ENCODE results near the gene FSHR. TPM values are rescaled to one million over a fixed set of nuclear protein-coding genes. Genes with fewer than 3 reads are reported as not detected.

Gene FSHR
- total and polyA plus RNA-seq, 2 experiments from 2014 or later: not detected

GRCh38 chr2:49164729-49165128 is 10.4 kb upstream of the FSHR start:
- H3K27ac Mint-ChIP-seq: no peak overlapping the region; the same call in 1 of the 2 replicates
- peaks cover 8% of the 10 kb centered on the region; the same call in 2 of the 3 replicates for H3K9me3 Mint-ChIP-seq
- no peaks in the 10 kb centered on the region for H4K20me1 ChIP-seq (replicated peaks; ENCODE audit: insufficient read depth)
- H3K79me2 ChIP-seq (replicated peaks; ENCODE audit: insufficient read depth): no peaks in the 10 kb centered on the region
- H3K27me3 Mint-ChIP-seq (ENCODE audit: insufficient read depth, low read depth, poor library complexity): no peaks in the 10 kb centered on the region
- H3K4me3 ChIP-seq: no peak overlapping the region
- H3K4me3 Mint-ChIP-seq: no peak overlapping the region
- H2AFZ ChIP-seq: no peak overlapping the region
- H3K36me3 Mint-ChIP-seq (ENCODE audit: low read depth): peaks cover 6% of the 10 kb centered on the region; the same call in 2 of the 3 replicates
- no peak overlapping the region for H3K27ac ChIP-seq (ENCODE audit: low read depth)
- H3K4me1 Mint-ChIP-seq: peaks cover 19% of the 10 kb centered on the region
- TF ChIP-seq JUNB (IDR thresholded peaks at IDR 0.05; ENCODE audit: unreplicated experiment): no peak
- TF ChIP-seq, protein P1, sequence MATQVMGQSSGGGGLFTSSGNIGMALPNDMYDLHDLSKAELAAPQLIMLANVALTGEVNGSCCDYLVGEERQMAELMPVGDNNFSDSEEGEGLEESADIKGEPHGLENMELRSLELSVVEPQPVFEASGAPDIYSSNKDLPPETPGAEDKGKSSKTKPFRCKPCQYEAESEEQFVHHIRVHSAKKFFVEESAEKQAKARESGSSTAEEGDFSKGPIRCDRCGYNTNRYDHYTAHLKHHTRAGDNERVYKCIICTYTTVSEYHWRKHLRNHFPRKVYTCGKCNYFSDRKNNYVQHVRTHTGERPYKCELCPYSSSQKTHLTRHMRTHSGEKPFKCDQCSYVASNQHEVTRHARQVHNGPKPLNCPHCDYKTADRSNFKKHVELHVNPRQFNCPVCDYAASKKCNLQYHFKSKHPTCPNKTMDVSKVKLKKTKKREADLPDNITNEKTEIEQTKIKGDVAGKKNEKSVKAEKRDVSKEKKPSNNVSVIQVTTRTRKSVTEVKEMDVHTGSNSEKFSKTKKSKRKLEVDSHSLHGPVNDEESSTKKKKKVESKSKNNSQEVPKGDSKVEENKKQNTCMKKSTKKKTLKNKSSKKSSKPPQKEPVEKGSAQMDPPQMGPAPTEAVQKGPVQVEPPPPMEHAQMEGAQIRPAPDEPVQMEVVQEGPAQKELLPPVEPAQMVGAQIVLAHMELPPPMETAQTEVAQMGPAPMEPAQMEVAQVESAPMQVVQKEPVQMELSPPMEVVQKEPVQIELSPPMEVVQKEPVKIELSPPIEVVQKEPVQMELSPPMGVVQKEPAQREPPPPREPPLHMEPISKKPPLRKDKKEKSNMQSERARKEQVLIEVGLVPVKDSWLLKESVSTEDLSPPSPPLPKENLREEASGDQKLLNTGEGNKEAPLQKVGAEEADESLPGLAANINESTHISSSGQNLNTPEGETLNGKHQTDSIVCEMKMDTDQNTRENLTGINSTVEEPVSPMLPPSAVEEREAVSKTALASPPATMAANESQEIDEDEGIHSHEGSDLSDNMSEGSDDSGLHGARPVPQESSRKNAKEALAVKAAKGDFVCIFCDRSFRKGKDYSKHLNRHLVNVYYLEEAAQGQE (IDR thresholded peaks at IDR 0.05; ENCODE audit: unreplicated experiment): no peak
- no peak for TF ChIP-seq EZH2 (IDR thresholded peaks at IDR 0.05; ENCODE audit: low read depth, unreplicated experiment)
- TF ChIP-seq, protein P2, sequence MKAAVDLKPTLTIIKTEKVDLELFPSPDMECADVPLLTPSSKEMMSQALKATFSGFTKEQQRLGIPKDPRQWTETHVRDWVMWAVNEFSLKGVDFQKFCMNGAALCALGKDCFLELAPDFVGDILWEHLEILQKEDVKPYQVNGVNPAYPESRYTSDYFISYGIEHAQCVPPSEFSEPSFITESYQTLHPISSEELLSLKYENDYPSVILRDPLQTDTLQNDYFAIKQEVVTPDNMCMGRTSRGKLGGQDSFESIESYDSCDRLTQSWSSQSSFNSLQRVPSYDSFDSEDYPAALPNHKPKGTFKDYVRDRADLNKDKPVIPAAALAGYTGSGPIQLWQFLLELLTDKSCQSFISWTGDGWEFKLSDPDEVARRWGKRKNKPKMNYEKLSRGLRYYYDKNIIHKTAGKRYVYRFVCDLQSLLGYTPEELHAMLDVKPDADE (IDR thresholded peaks at IDR 0.05): no peak
- no peak for TF ChIP-seq STAT1 (IDR thresholded peaks at IDR 0.05; ENCODE audit: unreplicated experiment)
- TF ChIP-seq ZNF331 (CRISPR knock-in tag; IDR thresholded peaks at IDR 0.05; ENCODE audit: low read depth): no peak
- no peak for TF ChIP-seq EZH2phosphoT487 (IDR thresholded peaks at IDR 0.05; ENCODE audit: unreplicated experiment)
- TF ChIP-seq POLR2AphosphoS5 (IDR thresholded peaks at IDR 0.05; ENCODE audit: low read depth): no peak
- no peak for TF ChIP-seq CTCF (conservative IDR thresholded peaks at IDR 0.05; ENCODE audit: low read depth in 2 of 2)
- no peak for TF ChIP-seq ZNF114 (CRISPR knock-in tag; IDR thresholded peaks at IDR 0.05)
- TF ChIP-seq, protein P3, sequence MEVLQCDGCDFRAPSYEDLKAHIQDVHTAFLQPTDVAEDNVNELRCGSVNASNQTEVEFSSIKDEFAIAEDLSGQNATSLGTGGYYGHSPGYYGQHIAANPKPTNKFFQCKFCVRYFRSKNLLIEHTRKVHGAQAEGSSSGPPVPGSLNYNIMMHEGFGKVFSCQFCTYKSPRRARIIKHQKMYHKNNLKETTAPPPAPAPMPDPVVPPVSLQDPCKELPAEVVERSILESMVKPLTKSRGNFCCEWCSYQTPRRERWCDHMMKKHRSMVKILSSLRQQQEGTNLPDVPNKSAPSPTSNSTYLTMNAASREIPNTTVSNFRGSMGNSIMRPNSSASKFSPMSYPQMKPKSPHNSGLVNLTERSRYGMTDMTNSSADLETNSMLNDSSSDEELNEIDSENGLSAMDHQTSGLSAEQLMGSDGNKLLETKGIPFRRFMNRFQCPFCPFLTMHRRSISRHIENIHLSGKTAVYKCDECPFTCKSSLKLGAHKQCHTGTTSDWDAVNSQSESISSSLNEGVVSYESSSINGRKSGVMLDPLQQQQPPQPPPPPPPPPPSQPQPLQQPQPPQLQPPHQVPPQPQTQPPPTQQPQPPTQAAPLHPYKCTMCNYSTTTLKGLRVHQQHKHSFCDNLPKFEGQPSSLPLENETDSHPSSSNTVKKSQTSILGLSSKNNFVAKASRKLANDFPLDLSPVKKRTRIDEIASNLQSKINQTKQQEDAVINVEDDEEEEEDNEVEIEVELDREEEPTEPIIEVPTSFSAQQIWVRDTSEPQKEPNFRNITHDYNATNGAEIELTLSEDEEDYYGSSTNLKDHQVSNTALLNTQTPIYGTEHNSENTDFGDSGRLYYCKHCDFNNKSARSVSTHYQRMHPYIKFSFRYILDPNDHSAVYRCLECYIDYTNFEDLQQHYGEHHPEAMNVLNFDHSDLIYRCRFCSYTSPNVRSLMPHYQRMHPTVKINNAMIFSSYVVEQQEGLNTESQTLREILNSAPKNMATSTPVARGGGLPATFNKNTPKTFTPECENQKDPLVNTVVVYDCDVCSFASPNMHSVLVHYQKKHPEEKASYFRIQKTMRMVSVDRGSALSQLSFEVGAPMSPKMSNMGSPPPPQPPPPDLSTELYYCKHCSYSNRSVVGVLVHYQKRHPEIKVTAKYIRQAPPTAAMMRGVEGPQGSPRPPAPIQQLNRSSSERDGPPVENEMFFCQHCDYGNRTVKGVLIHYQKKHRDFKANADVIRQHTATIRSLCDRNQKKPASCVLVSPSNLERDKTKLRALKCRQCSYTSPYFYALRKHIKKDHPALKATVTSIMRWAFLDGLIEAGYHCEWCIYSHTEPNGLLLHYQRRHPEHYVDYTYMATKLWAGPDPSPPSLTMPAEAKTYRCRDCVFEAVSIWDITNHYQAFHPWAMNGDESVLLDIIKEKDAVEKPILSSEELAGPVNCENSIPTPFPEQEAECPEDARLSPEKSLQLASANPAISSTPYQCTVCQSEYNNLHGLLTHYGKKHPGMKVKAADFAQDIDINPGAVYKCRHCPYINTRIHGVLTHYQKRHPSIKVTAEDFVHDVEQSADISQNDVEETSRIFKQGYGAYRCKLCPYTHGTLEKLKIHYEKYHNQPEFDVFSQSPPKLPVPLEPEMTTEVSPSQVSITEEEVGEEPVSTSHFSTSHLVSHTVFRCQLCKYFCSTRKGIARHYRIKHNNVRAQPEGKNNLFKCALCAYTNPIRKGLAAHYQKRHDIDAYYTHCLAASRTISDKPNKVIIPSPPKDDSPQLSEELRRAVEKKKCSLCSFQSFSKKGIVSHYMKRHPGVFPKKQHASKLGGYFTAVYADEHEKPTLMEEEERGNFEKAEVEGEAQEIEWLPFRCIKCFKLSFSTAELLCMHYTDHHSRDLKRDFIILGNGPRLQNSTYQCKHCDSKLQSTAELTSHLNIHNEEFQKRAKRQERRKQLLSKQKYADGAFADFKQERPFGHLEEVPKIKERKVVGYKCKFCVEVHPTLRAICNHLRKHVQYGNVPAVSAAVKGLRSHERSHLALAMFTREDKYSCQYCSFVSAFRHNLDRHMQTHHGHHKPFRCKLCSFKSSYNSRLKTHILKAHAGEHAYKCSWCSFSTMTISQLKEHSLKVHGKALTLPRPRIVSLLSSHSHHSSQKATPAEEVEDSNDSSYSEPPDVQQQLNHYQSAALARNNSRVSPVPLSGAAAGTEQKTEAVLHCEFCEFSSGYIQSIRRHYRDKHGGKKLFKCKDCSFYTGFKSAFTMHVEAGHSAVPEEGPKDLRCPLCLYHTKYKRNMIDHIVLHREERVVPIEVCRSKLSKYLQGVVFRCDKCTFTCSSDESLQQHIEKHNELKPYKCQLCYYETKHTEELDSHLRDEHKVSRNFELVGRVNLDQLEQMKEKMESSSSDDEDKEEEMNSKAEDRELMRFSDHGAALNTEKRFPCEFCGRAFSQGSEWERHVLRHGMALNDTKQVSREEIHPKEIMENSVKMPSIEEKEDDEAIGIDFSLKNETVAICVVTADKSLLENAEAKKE (CRISPR knock-in tag; IDR thresholded peaks at IDR 0.05): no peak
- no peak for TF ChIP-seq NANOG (IDR thresholded peaks at IDR 0.05; ENCODE audit: borderline replicate concordance)
- no peak for TF ChIP-seq CREB1 (CRISPR knock-in tag; IDR thresholded peaks at IDR 0.05; ENCODE audit: low read depth)
- no peak overlapping the region for H3K4me2 ChIP-seq
- no peaks in the 10 kb centered on the region for H3F3A ChIP-seq (replicated peaks; ENCODE audit: low read depth)
- no peaks in the 10 kb centered on the region for H3K36me3 ChIP-seq (ENCODE audit: insufficient read depth)
- ATAC-seq (no peak), DNase-seq (ENCODE audit: low spot score) (no peak)
- no peaks in the 10 kb centered on the region for H3K27me3 ChIP-seq (ENCODE audit: insufficient read depth)
- peaks cover 10% of the 10 kb centered on the region; the same call in 1 of the 2 replicates for H3K9me2 ChIP-seq (ENCODE audit: insufficient read depth)
- peaks cover 19% of the 10 kb centered on the region for H3K4me1 ChIP-seq (ENCODE audit: insufficient read depth)
